Peyer's patch (tissue), 4 donors: Measurements from ENCODE around the gene ARL13B. TPM values are rescaled to one million over a fixed set of nuclear protein-coding genes. Genes with fewer than 3 reads are reported as not detected.

Source experiments
- DNase-seq, 3 donors: peaks; one replicate each; pipeline ENCODE4 v3.0.0-alpha.2; 2017 to 2019
- H3K27ac ChIP-seq, 4 donors: fragments of 200-600 bp; sonication (generic); one replicate each; pipeline ENCODE4 v1.5.1; 2016 to 2019
- H3K27me3 ChIP-seq, 2 donors: fragments of 200-600 bp; sonication (generic); one replicate each; pipeline ENCODE4 v1.5.1; 2019
- H3K36me3 ChIP-seq, 3 donors: fragments of 200-600 bp; sonication (generic); one replicate each; pipeline ENCODE4 v1.5.1; 2016 to 2019
- H3K4me1 ChIP-seq, 4 donors: fragments of 200-600 bp; sonication (generic); one replicate each; pipeline ENCODE4 v1.5.1; 2016 to 2019
- H3K4me3 ChIP-seq, 4 donors: fragments of 200-600 bp; sonication (generic); 1 replicate in 3 of 4; 2 replicates in 1 of 4; pipeline ENCODE4 v1.5.1; 2016 to 2019; ENCODE audit warnings: mild to moderate bottlenecking in 1 of 4
- H3K9me3 ChIP-seq, 4 donors: fragments of 200-600 bp; sonication (generic); one replicate each; pipeline ENCODE4 v1.5.1; 2016 to 2019; ENCODE audit warnings: mild to moderate bottlenecking in 1 of 4
- POLR2A ChIP-seq, 2 donors: fragments of 450-650 bp; IDR thresholded peaks; one replicate each; pipeline ENCODE4 v1.5.1; 2017; ENCODE audit warnings: antibody characterized with exemption in 2 of 2, mild to moderate bottlenecking in 2 of 2, moderate library complexity in 2 of 2
- total RNA-seq, 4 donors: library from RNA; depleted of rRNA; stranded (reverse); fragments of >200 nt; gene quantifications; one replicate each; pipeline ENCODE4 v1.1.0, GENCODE V29; 2016
- TF ChIP-seq, protein P1 (sequence below), 6 experiments: fragments of 450-650 bp in 4 of 6; fragments of 200-600 bp in 2 of 6; sonication (generic) in 1 of 6; IDR thresholded peaks; one replicate each; pipeline ENCODE4 v1.5.1; 2017 to 2019; ENCODE audit warnings: antibody characterized with exemption in 6 of 6, mild to moderate bottlenecking in 3 of 6, moderate library complexity in 1 of 6

Gene ARL13B
- total RNA-seq, 4 donors from 2014 or later, result 0.76 to 3.3 (median 2.7) TPM

DNA sequence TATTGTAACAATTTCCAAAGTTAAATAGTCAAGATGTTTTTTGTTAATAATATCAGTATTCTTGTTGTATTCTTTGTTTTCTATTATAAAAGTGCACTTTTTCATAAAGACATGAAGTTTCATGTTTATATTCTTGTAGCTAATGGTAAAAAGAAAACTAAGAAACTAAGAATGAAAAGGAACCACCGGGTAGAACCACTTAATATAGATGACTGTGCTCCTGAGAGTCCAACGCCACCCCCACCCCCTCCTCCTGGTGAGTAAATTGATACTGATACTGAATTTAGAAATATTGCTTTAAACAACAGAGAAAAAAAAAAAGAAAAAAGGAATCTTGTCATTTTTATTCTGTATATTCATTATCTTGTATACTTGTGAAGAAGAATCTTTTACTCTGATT, 69.3 kb downstream of the ARL13B start:
- H3K27me3 ChIP-seq, result no peaks in the 10 kb centered on the region
- H3K4me1 ChIP-seq, result no peaks in the 10 kb centered on the region
- TF ChIP-seq POLR2A (IDR thresholded peaks at IDR 0.05), result no peak
- TF ChIP-seq, protein P1, sequence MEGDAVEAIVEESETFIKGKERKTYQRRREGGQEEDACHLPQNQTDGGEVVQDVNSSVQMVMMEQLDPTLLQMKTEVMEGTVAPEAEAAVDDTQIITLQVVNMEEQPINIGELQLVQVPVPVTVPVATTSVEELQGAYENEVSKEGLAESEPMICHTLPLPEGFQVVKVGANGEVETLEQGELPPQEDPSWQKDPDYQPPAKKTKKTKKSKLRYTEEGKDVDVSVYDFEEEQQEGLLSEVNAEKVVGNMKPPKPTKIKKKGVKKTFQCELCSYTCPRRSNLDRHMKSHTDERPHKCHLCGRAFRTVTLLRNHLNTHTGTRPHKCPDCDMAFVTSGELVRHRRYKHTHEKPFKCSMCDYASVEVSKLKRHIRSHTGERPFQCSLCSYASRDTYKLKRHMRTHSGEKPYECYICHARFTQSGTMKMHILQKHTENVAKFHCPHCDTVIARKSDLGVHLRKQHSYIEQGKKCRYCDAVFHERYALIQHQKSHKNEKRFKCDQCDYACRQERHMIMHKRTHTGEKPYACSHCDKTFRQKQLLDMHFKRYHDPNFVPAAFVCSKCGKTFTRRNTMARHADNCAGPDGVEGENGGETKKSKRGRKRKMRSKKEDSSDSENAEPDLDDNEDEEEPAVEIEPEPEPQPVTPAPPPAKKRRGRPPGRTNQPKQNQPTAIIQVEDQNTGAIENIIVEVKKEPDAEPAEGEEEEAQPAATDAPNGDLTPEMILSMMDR (IDR thresholded peaks at IDR 0.05), result no peak
- peaks cover 0 to 5% (median 0%) of the 10 kb centered on the region in 3 donors for H3K36me3 ChIP-seq
- no peak overlapping the region for H3K27ac ChIP-seq
- H3K4me3 ChIP-seq, result no peak overlapping the region
- no peak for DNase-seq
- H3K9me3 ChIP-seq, result no peaks in the 10 kb centered on the region

DNA sequence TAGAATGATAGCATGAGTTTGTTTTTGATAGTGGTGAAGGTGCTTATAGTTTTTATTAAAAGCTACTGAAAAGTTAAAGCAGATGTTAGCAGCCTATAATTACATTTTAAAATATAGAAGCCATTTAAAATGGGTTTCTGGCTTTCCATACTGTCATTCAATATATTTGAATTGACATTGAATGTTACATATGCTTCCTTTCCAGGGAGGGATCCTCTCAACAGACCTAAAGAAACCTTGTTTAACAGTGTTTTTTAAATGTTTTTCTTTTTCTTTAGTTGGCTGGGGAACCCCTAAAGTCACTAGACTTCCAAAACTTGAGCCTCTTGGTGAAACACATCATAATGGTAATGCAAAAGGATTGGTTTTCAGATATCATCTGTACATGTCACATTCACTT, 70.6 kb downstream of the ARL13B start:
- H3K36me3 ChIP-seq, result no peaks in the 10 kb centered on the region
- no peaks in the 10 kb centered on the region for H3K27me3 ChIP-seq
- TF ChIP-seq, protein P1 (IDR thresholded peaks at IDR 0.05), result no peak
- no peak for TF ChIP-seq POLR2A (IDR thresholded peaks at IDR 0.05)
- no peak overlapping the region for H3K27ac ChIP-seq
- H3K4me1 ChIP-seq, result no peaks in the 10 kb centered on the region
- H3K4me3 ChIP-seq, result no peak overlapping the region
- H3K9me3 ChIP-seq, result no peaks in the 10 kb centered on the region
- no peak for DNase-seq

DNA sequence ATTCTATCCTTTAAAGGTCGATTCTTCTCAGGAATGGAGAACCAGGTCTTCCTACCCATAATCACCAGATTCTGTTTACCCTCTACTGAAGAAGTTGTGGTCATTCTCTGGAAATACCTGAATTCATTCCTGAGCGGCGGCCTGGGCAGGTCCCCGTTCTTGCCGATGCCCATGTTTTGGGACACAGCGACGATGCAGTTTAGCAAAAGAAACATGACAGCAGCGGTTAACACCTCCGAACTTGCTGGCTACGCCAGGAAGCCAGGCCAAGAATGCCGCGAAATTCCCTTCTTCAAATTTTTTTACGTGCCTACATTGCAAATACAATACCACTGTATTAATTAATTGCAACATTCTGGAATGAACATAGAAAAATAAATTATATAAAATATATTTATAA, 81.3 kb downstream of the ARL13B start:
- Histone ChIP-seq H3K9me3 (no peaks in the 10 kb centered on the region), H3K27me3 (no peaks in the 10 kb centered on the region), H3K27ac (no peak overlapping the region), H3K4me1 (peaks cover 0 to 24% (median 7%) of the 10 kb centered on the region in 4 donors), H3K4me3 (no peak overlapping the region), H3K36me3 (peaks cover 0 to 6% (median 0%) of the 10 kb centered on the region in 3 donors)
- TF ChIP-seq POLR2A (IDR thresholded peaks at IDR 0.05), result no peak
- TF ChIP-seq, protein P1 (IDR thresholded peaks at IDR 0.05), result no peak
- no peak for DNase-seq

DNA sequence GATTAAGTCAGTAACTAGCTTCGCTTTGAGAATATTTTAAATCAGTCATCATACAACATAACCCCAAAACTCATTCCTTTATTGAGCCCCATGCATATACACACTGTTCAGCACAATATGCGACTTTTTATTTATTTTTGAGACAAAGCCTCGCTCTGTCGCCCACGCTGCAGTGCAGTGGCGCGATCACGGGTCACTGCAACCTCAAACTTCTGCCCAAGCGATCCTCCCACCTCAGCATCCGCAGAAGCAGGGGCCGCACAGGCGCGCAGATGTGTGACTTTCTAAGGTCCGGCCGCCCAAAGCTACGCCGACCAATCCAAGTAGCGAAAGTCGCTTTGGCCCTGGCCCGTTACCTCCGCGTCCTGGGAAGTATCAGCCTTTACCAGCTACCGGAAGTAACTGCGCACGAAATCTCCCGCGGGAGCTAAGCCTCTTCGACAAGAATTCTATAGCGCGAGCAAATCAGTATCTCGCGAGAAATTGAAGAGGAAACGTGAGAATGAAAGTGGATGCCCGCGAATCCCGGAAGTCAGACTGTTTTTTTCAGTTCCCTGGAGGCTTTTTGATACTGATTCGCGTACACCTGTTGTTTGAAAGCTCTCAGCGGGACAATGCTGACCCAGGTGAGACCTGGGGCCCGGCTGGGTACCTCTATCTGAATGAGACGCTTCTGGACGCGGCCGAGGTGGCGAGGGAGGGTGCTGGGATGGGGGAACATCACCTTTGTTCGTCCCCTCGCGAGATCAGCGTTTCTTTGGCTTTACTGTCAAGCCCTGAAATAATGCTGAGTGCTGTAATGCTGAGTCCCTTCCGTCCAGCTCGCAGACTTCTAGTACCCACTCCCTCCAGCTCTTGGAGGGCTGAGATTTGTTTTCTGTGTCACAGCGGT, 82.8 kb downstream of the ARL13B start, which contains the start of the genes DHFR2 and NSUN3:
TSS of gene DHFR2 (minus strand) at position 404 of the 892 bp plus-strand sequence. CDS start 1,405 bp downstream, outside the sequence.
TSS of gene NSUN3 (plus strand) at position 549 of the 892 bp plus-strand sequence. CDS start at position 615, 66 bp downstream.
- DNase-seq, result peak; percentile 87 to 96 (median 88)
- Histone ChIP-seq H3K9me3 (no peaks in the 10 kb centered on the region), H3K36me3 (peaks cover 0 to 17% (median 0%) of the 10 kb centered on the region in 3 donors), H3K4me3 (peak within 1 kb of the TSS; percentile 62 to 88 (median 74)), H3K27me3 (no peaks in the 10 kb centered on the region), H3K4me1 (peaks cover 0 to 24% (median 7%) of the 10 kb centered on the region in 4 donors), H3K27ac (peak within 1 kb of the TSS; percentile 91 to 97 (median 94))
- TF ChIP-seq POLR2A (IDR thresholded peaks at IDR 0.05), result peak in 1 of 2 donors; percentile 22
- TF ChIP-seq, protein P1 (IDR thresholded peaks at IDR 0.05), result no peak

DNA sequence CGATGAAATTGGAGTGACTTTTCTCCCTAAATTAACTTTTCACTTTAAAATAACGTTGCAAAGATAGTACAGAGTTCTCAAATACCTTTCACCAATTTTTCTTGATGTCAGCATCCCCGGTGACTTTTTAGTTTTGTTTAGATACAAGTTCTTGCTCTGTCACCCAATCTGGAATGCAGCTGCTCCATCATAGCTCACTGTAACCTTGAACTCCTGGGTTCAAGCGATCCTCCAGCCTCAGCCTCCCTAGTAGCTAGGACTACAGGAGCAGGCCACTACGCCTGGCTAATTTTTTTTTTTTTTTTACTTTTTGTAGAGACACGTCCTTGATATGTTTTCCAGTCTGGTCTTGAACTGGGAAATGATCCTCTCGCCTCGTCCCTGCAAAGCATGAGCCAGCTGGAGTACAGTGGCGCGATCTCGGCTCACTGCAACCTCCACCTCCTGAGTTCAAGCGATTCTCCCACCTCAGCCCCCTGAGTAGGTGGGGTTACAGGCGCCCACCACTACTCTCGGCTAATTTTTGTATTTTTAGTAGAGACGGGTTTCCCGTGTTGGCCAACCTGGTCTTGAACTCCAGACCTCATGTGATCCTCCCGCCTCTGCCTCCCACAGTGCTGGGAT, 83.7 kb downstream of the ARL13B start:
- H3K4me1 ChIP-seq, result peaks cover 0 to 24% (median 7%) of the 10 kb centered on the region in 4 donors
- TF ChIP-seq, protein P1 (IDR thresholded peaks at IDR 0.05), result no peak
- no peak for TF ChIP-seq POLR2A (IDR thresholded peaks at IDR 0.05)
- no peak for DNase-seq

More for the DNA sequence above, 83.7 kb downstream of the ARL13B start:
- Histone ChIP-seq H3K36me3 (peaks cover 0 to 17% (median 0%) of the 10 kb centered on the region in 3 donors), H3K27me3 (no peaks in the 10 kb centered on the region), H3K4me3 (peak overlapping the region; percentile 62 to 88 (median 74)), H3K9me3 (no peaks in the 10 kb centered on the region), H3K27ac (peak overlapping the region; percentile 91 to 97 (median 94))
